Esophagus muscularis mucosa (tissue), 4 donors: ENCODE measurements around the gene SPATA1. TPM values are rescaled to one million over a fixed set of nuclear protein-coding genes. Genes with fewer than 3 reads are reported as not detected.

ENCODE experiments used
- DNase-seq: peaks from one replicate; pipeline ENCODE4 v3.0.0-alpha.2; 2017; ENCODE audit errors: extremely low spot score
- H3K27ac ChIP-seq, 4 donors: fragments of 200-600 bp; sonication (generic); replicated peaks in 1 of 4; 1 replicate in 3 of 4; 2 replicates in 1 of 4; pipeline ENCODE4 v1.5.1; 2016 to 2019; ENCODE audit warnings: mild to moderate bottlenecking in 1 of 4
- H3K27me3 ChIP-seq, 4 donors: fragments of 200-600 bp; sonication (generic); one replicate each; pipeline versions ENCODE4 v1.5.1 to v1.6.0; 2016 to 2019
- H3K36me3 ChIP-seq, 4 donors: fragments of 200-600 bp; sonication (generic); one replicate each; pipeline ENCODE4 v1.5.1; 2016 to 2019
- H3K4me1 ChIP-seq, 4 donors: fragments of 200-600 bp; sonication (generic); one replicate each; pipeline ENCODE4 v1.5.1; 2016 to 2019
- H3K4me3 ChIP-seq, 4 donors: fragments of 200-600 bp; sonication (generic); 1 replicate in 2 of 4; 2 replicates in 2 of 4; pipeline ENCODE4 v1.5.1; 2016 to 2019; ENCODE audit warnings: mild to moderate bottlenecking in 4 of 4, moderate library complexity in 1 of 4
- H3K9me3 ChIP-seq, 4 donors: fragments of 200-600 bp; sonication (generic); 1 replicate in 3 of 4; 2 replicates in 1 of 4; pipeline ENCODE4 v1.5.1; 2016 to 2019
- EP300 ChIP-seq: sonication (generic); formaldehyde crosslinking; IDR thresholded peaks from one replicate; pipeline ENCODE4 v1.6.1; 2017; ENCODE audit warnings: antibody characterized with exemption
- POLR2A ChIP-seq: fragments of 450-650 bp; IDR thresholded peaks from one replicate; pipeline ENCODE4 v1.6.1; 2017; ENCODE audit warnings: antibody characterized with exemption, moderate library complexity, mild to moderate bottlenecking, low read depth
- POLR2AphosphoS5 ChIP-seq, 2 donors: sonication (generic); formaldehyde crosslinking; IDR thresholded peaks; one replicate each; pipeline ENCODE4 v1.6.1; 2017; ENCODE audit warnings: antibody characterized with exemption in 2 of 2
- WGBS: methylation state at CpG from one replicate; pipeline ENCODE4 v1.1.5; 2018; 5-methylcytosine and 5-hydroxymethylcytosine counted together
- intact Hi-C: fragments of 100-400 bp; cut with DNase I; formaldehyde crosslinking; loops from one replicate; pipeline ENCODE4 v1.15.1; 2023
- total RNA-seq, 4 donors: library from RNA; depleted of rRNA; stranded (reverse); fragments of >200 nt; gene quantifications; one replicate each; pipeline versions ENCODE4 v1.1.0 to v1.2.1, GENCODE V29; 2016
- TF ChIP-seq, protein P1 (sequence below), 3 experiments: fragments of 200-600 bp in 2 of 3; fragments of 450-650 bp in 1 of 3; sonication (generic) in 2 of 3; IDR thresholded peaks; one replicate each; pipeline ENCODE4 v1.5.1; 2017 to 2019; ENCODE audit warnings: antibody characterized with exemption in 3 of 3, mild to moderate bottlenecking in 2 of 3, moderate library complexity in 1 of 3

The SPATA1 gene
- total RNA-seq, 4 donors from 2014 or later: 0.19 to 2.7 (median 0.42) TPM; not detected in 1

DNA sequence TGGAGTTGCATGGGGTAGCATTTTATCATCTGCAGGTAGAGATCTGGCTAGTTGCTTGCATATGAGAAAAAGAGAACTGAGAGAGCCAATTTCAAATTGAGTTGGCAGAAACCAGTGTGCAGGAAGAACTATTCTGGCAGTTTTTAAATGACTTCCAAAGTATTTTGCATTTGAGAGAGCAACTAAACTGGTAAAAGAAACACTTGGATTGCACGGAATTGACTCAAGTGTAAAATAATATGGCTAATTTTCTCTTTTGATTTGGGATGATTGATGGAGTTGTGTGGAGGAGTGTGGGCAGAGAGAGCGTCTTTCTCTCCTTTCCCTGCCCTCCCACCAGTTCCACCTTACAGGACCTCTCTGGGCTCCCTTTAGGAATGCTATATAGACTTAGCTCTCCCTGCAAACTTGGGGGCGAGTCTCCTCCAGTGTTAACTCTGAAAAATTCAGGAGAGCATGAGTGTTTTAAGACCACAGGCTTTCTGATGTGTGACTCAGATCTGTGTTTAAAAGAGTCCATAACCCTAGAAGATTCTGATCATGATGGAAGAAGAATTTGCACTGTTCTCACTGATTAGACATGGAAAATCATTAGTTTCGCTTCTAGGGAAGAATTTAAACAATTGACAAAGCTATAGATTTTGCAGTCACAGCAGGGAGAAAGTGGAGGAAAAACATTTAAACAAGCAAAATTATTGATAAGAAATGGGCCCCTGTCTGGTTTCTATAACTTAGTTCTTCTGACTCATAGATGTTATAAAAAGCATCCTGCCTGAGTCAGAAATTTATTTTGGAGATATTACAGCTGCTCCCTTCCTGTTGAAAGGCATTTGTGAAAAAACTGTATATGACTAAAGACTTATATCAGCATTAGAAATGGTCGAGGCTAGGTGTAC is 92.9 kb downstream of the SPATA1 start:
- peaks cover 11 to 25% (median 16%) of the 10 kb centered on the region in 4 donors for H3K4me1 ChIP-seq
- no peak for TF ChIP-seq EP300
- no peak for TF ChIP-seq POLR2AphosphoS5 (IDR thresholded peaks at IDR 0.05)
- TF ChIP-seq POLR2A: no peak
- TF ChIP-seq, protein P1, sequence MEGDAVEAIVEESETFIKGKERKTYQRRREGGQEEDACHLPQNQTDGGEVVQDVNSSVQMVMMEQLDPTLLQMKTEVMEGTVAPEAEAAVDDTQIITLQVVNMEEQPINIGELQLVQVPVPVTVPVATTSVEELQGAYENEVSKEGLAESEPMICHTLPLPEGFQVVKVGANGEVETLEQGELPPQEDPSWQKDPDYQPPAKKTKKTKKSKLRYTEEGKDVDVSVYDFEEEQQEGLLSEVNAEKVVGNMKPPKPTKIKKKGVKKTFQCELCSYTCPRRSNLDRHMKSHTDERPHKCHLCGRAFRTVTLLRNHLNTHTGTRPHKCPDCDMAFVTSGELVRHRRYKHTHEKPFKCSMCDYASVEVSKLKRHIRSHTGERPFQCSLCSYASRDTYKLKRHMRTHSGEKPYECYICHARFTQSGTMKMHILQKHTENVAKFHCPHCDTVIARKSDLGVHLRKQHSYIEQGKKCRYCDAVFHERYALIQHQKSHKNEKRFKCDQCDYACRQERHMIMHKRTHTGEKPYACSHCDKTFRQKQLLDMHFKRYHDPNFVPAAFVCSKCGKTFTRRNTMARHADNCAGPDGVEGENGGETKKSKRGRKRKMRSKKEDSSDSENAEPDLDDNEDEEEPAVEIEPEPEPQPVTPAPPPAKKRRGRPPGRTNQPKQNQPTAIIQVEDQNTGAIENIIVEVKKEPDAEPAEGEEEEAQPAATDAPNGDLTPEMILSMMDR (IDR thresholded peaks at IDR 0.05): no peak
- intact Hi-C loops: no loop called here
- H3K4me3 ChIP-seq: no peak overlapping the region
- peaks cover 0 to under 1% (median 0%) of the 10 kb centered on the region in 4 donors for H3K9me3 ChIP-seq
- peak overlapping the region in 3 of 4 donors; percentile 1 to 20 (median 3) for H3K27ac ChIP-seq
- no peaks in the 10 kb centered on the region for H3K27me3 ChIP-seq
- WGBS: 38% methylated on average over 5 of the region's 5 CpGs
- no peaks in the 10 kb centered on the region for H3K36me3 ChIP-seq
- DNase-seq: no peak

DNA sequence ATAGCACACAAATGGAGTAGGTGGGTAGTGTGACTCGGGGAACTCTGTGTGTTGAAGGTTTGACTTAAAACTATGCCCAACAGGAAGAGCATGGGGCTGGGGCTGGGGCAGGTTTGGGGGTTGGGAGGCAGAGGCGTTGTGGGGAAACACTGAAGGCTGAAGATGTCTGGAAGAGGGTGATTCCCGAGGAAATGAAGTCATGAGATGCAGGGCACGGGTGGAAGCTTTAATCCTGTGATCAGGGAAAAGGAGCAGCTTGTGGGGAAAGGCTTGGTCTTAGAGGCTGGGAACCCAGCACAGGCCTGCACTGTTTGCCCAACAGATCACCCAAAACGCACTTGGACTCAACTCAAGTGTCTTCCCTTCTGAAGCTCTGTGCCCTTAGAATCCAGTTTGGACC is 94.6 kb downstream of the SPATA1 start:
- peaks cover 0 to 6% (median 0%) of the 10 kb centered on the region in 4 donors for H3K9me3 ChIP-seq
- intact Hi-C loops: loop anchor here (5.0 to 10.0 kb wide), 2 partner anchors 158 to 296 kb away; partner anchors contain the start of gene SAMD13
- no peak overlapping the region for H3K27ac ChIP-seq
- 82% methylated on average over 5 of the region's 5 CpGs for WGBS
- TF ChIP-seq, protein P1 (IDR thresholded peaks at IDR 0.05): no peak
- TF ChIP-seq EP300 (no peak), POLR2A (no peak), POLR2AphosphoS5 (IDR thresholded peaks at IDR 0.05) (no peak)
- no peak overlapping the region for H3K4me3 ChIP-seq
- H3K27me3 ChIP-seq: no peaks in the 10 kb centered on the region
- no peak for DNase-seq
- H3K36me3 ChIP-seq: no peaks in the 10 kb centered on the region
- peaks cover 16 to 35% (median 22%) of the 10 kb centered on the region in 4 donors for H3K4me1 ChIP-seq

GRCh38 chr1:84603223-84603622 is 97.0 kb downstream of the SPATA1 start:
- peaks cover 16 to 35% (median 22%) of the 10 kb centered on the region in 4 donors for H3K4me1 ChIP-seq
- intact Hi-C loops: loop anchor here (2.0 to 10.0 kb wide), 3 partner anchors 96 to 298 kb away; partner anchors contain the start of genes GNG5, SAMD13 and SPATA1
- H3K4me3 ChIP-seq: peak overlapping the region in 2 of 4 donors; percentile 33 to 51
- peak overlapping the region; percentile 43 to 68 (median 60) for H3K27ac ChIP-seq
- peak; percentile 89 for DNase-seq
- WGBS: 32% methylated on average over 2 of the region's 2 CpGs
- peaks cover 0 to 7% (median 0%) of the 10 kb centered on the region in 4 donors for H3K9me3 ChIP-seq
- TF ChIP-seq POLR2A (no peak), EP300 (no peak), POLR2AphosphoS5 (IDR thresholded peaks at IDR 0.05) (no peak)
- TF ChIP-seq, protein P1 (IDR thresholded peaks at IDR 0.05): no peak
- H3K36me3 ChIP-seq: no peaks in the 10 kb centered on the region
- H3K27me3 ChIP-seq: no peaks in the 10 kb centered on the region

DNA sequence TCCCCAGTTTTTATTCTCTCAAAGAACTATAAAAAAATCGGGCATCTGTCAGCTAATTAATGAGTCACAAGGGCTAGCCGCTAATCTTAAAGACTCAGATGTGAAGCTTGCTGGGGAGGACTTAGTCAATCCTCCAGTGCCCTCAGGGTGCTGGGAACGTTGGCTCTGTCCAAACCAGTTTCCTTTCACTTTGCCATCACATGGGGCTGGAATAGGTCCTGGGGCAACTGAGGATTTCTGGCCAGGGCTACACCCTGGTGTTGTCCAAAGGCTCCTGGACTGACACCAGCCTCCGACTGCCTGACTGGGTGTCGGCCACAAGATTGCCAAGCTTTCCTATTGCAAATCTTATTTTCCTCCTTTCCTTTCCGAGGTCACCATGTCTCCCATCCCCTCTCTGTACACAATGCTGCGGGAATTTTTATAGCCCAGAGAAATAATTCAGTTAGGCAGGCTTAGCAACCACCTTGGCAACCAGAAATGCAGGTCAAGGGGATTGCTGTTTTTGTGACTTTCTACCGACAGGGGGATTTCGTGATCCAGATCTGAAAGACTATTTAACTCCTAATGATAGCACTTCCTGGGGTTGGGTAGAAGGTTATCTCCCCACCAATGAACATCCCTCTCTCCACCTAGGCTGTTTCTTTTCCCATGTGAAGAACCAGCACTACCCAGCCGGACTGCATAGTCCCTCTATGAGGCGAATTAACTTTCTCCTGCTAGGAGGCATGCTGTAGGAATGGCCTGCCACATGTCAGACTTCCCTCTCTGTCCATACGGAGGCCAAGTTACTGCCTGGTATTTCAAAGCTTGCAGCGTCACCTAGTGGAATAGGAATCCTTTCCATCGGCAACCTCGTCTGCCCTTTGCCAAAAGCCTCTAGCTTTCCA is 98.0 kb downstream of the SPATA1 start:
- DNase-seq: peak; percentile 88
- Histone ChIP-seq H3K36me3 (no peaks in the 10 kb centered on the region), H3K27ac (peak overlapping the region; percentile 43 to 68 (median 60)), H3K4me1 (peaks cover 14 to 28% (median 22%) of the 10 kb centered on the region in 4 donors), H3K4me3 (peak overlapping the region; percentile 33 to 51 (median 43)), H3K9me3 (peaks cover 0 to 7% (median 0%) of the 10 kb centered on the region in 4 donors), H3K27me3 (no peaks in the 10 kb centered on the region)
- WGBS: 44% methylated on average over 15 of the region's 15 CpGs
- intact Hi-C loops: loop anchor here (1.0 to 10.0 kb wide), 4 partner anchors 31 to 299 kb away; partner anchors contain the start of genes GNG5, SAMD13 and SPATA1
- TF ChIP-seq POLR2AphosphoS5 (IDR thresholded peaks at IDR 0.05) (peak; percentile 19 to 21), EP300 (no peak)
- TF ChIP-seq, protein P1 (IDR thresholded peaks at IDR 0.05): peak; percentile 71 to 77 (median 74)
